K562 (cell line): ENCODE measurements around the gene SLC4A3. TPM values are rescaled to one million over a fixed set of nuclear protein-coding genes. Genes with fewer than 3 reads are reported as not detected.

ENCODE experiments used
- DACH1 ChIP-seq: fragments of 450-650 bp; IDR thresholded peaks from 2 replicates; pipeline ENCODE4 v1.6.1; 2018; ENCODE audit not compliant: partially characterized antibody
- FOXK1 ChIP-seq: sonication (generic); formaldehyde crosslinking; IDR thresholded peaks from 2 replicates; pipeline ENCODE4 v1.8.0; 2022; ENCODE audit warnings: missing genetic modification reagents, mild to moderate bottlenecking, borderline replicate concordance
- MCM2 ChIP-seq: fragments of 450-650 bp; IDR thresholded peaks from 2 replicates; pipeline ENCODE4 v1.6.1; 2017; ENCODE audit warnings: low read depth, mild to moderate bottlenecking
- RAD21 ChIP-seq, 2 experiments: fragments of 250-450 bp in 1 of 2; fragments of 450-650 bp in 1 of 2; sonication (Bioruptor Pico) in 1 of 2; formaldehyde crosslinking in 1 of 2; IDR thresholded peaks in 1 of 2; conservative IDR thresholded peaks in 1 of 2; 2 replicates each; pipeline versions ENCODE4 v1.4.0 to v1.8.0; 2020 to 2022; ENCODE audit warnings: mild to moderate bottlenecking in 2 of 2, moderate library complexity in 1 of 2
- REST ChIP-seq, 2 experiments: fragments of 450-650 bp; formaldehyde crosslinking in 1 of 2; IDR thresholded peaks; 2 replicates each; pipeline versions ENCODE4 v1.4.0 to v1.6.1; 2014 to 2020; ENCODE audit warnings: mild to moderate bottlenecking in 2 of 2, borderline replicate concordance in 1 of 2, low read depth in 1 of 2
- SRSF9 ChIP-seq: fragments of 200-400 bp; formaldehyde crosslinking; IDR thresholded peaks from 2 replicates; pipeline ENCODE4 v1.6.1; 2017; ENCODE audit warnings: low read depth, low read length, borderline replicate concordance
- ZBTB49 ChIP-seq: sonication (generic); formaldehyde crosslinking; IDR thresholded peaks from 2 replicates; pipeline ENCODE4 v1.8.0; 2022; ENCODE audit warnings: missing genetic modification reagents, mild to moderate bottlenecking, borderline replicate concordance
- ZNF23 ChIP-seq: fragments of 250-450 bp; sonication (Bioruptor Pico); IDR thresholded peaks from 2 replicates; pipeline ENCODE4 v1.4.0; 2020; ENCODE audit warnings: mild to moderate bottlenecking
- ZNF586 ChIP-seq: fragments of 450-650 bp; formaldehyde crosslinking; conservative IDR thresholded peaks from 2 replicates; pipeline ENCODE4 v1.4.0; 2020; ENCODE audit warnings: mild to moderate bottlenecking, moderate library complexity
- polyA plus RNA-seq, 8 experiments: library from polyadenylated mRNA; depleted of rRNA in 4 of 8; stranded (reverse) in 5 of 8; unstranded in 3 of 8; fragments of >200 nt; fragmentation: Nextera tagmentation in 2 of 8; fragmentation: Illumina TruSeq in 1 of 8; extraction: Ambion mirVana in 2 of 8; extraction: Trizol in 1 of 8; gene quantifications; 2 replicates each; pipeline versions ENCODE4 v1.2.1 to v1.2.3, GENCODE V29; 2011 to 2014; ENCODE audit warnings: inconsistent platforms in 1 of 8, missing spikeins in 1 of 8
- total RNA-seq, 7 experiments: library from RNA; depleted of rRNA in 6 of 7; stranded (reverse); fragments of >200 nt in 6 of 7; fragmentation: Illumina TruSeq in 2 of 7; extraction: Trizol in 2 of 7; gene quantifications; 2 replicates each; pipeline versions ENCODE4 v1.2.1 to v1.2.3, GENCODE V29; 2011 to 2021; ENCODE audit warnings: low replicate concordance in 1 of 7

SLC4A3 gene
- total and polyA plus RNA-seq, 9 of the 15 experiments (the other 6 are each of a cell fraction or from before 2014, with no cell fraction given): 0.04 to 0.31 (median 0.16) TPM; not detected in 5

GRCh38 chr2:219689676-219690628, 62.5 kb downstream of the SLC4A3 start (continued):
- no peak for TF ChIP-seq ZBTB49 (CRISPR knock-in tag)
- peak; percentile 59 to 70 for TF ChIP-seq RAD21 (CRISPR knock-in tag; conservative IDR thresholded peaks at IDR 0.05 in 1 of 2, IDR thresholded peaks at IDR 0.05 in 1 of 2)
- no peak for TF ChIP-seq MCM2
- no peak for TF ChIP-seq SRSF9
- no peak for TF ChIP-seq ZNF586
- peak; percentile 69; the same call in 1 of the 2 replicates for TF ChIP-seq REST (IDR thresholded peaks at IDR 0.05; ENCODE audit: borderline replicate concordance)
- TF ChIP-seq REST (CRISPR knock-in tag; IDR thresholded peaks at IDR 0.05; ENCODE audit: low read depth): no peak
- TF ChIP-seq FOXK1 (CRISPR knock-in tag): no peak
- peak; percentile 17 for TF ChIP-seq DACH1
- no peak for TF ChIP-seq ZNF23 (CRISPR knock-in tag)
